Left ventricle myocardium inferior (tissue), 1 donor: Measurements from ENCODE around the gene N4BP2L1. TPM values are rescaled to one million over a fixed set of nuclear protein-coding genes. Genes with fewer than 3 reads are reported as not detected.

Experiments used
- DNase-seq: peaks from one replicate; pipeline ENCODE4 v3.0.0-alpha.2; 2020
- H3K27ac ChIP-seq: fragments of 200-600 bp; replicated peaks from 2 replicates; pipeline ENCODE4 v1.8.0; 2021
- H3K27me3 ChIP-seq: fragments of 200-600 bp; 2 replicates; pipeline ENCODE4 v1.8.0; 2021; ENCODE audit warnings: low read depth
- H3K36me3 ChIP-seq: fragments of 200-600 bp; 2 replicates; pipeline ENCODE4 v1.8.0; 2021
- H3K4me1 ChIP-seq: fragments of 200-600 bp; 2 replicates; pipeline ENCODE4 v1.8.0; 2021
- H3K4me3 ChIP-seq: fragments of 200-600 bp; 2 replicates; pipeline ENCODE4 v1.8.0; 2021; ENCODE audit warnings: mild to moderate bottlenecking, moderate library complexity
- H3K9me3 ChIP-seq: fragments of 200-600 bp; replicated peaks from 2 replicates; pipeline ENCODE4 v1.8.0; 2021
- intact Hi-C: fragments of 100-400 bp; cut with micrococcal nuclease; formaldehyde crosslinking; loops from one replicate; pipeline ENCODE4 v1.11.0; 2022
- long read RNA-seq: library from polyadenylated mRNA; unstranded; transcript quantifications from one replicate; pipeline ENCODE4 v2.0.0, GENCODE V29; 2021
- total RNA-seq: library from RNA; stranded (reverse); fragmentation: NEBNext Ultra II Directional; extraction: Animal tissue kit (Norgen Biotek cat#: 25700); gene quantifications from one replicate; pipeline ENCODE4 v1.2.1, GENCODE V29; 2021
- TF ChIP-seq, protein P1 (sequence below): fragments of 200-600 bp; IDR thresholded peaks from 2 replicates; pipeline ENCODE4 v1.8.0; 2021; ENCODE audit warnings: antibody characterized with exemption, mild to moderate bottlenecking, borderline replicate concordance
- donor health status: DM: no; HTN: yes; CAD: no; lungs with severe emphysema.

The N4BP2L1 gene
- total RNA-seq, result 4.6 TPM
- long read RNA-seq, partial matches to known transcripts, result 0 of 4 reads
- long read RNA-seq, other reads (novel, unspliced or antisense), result 1 of 4 reads

DNA sequence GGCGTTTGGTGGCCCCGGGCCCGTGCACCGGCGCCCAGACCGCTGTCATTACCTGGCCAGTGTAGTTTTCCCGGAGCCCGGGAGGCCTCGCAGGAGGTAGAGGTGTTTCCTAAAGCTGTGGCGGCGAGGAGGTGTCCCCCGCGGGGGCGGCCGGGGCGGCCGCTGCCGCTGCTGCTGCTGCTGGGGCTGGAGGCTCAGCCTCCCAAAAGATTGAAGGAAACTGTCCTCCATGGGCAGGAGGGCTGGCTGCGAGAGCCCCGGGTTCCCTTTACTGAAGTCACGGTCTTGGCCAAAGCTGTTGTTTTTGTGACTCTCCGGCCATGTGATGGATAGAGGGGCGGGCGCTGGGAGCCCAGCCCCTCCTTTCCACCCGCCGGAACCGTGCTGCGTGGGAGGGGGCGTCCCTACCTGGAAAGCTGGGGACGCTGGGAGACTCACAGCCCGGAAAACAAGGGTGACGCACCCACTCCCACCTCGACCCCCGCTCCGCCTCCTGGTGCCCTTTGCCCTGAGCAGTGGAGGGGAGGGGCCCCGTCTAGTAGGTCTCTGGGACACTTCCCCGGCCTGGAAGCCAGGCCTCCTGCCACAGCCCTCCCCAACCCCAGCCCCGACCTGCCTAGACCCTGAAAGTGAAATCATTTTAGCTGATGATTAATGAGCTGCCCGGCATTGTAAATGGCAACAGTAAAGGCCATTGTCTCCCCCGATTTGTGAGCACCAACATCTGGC lies at the start of gene N4BP2L1:
Gene N4BP2L1, minus strand, starts transcription at position 279 of the 729 bp plus-strand sequence. Its CDS starts 48 bp downstream, at position 231.
- Histone ChIP-seq H3K4me1 (peaks cover 56% of the 10 kb centered on the region), H3K4me3 (peak within 1 kb of the TSS; percentile 83), H3K27ac (peak within 1 kb of the TSS; percentile 92), H3K9me3 (no peaks in the 10 kb centered on the region), H3K27me3 (no peaks in the 10 kb centered on the region), H3K36me3 (peaks cover 22% of the 10 kb centered on the region)
- peak; percentile 64 for DNase-seq
- intact Hi-C loops, result loop anchor here (10.0 kb wide), 1 partner anchor 107 kb away; the partner anchor contains the start of gene N4BP2L2
- TF ChIP-seq, protein P1, sequence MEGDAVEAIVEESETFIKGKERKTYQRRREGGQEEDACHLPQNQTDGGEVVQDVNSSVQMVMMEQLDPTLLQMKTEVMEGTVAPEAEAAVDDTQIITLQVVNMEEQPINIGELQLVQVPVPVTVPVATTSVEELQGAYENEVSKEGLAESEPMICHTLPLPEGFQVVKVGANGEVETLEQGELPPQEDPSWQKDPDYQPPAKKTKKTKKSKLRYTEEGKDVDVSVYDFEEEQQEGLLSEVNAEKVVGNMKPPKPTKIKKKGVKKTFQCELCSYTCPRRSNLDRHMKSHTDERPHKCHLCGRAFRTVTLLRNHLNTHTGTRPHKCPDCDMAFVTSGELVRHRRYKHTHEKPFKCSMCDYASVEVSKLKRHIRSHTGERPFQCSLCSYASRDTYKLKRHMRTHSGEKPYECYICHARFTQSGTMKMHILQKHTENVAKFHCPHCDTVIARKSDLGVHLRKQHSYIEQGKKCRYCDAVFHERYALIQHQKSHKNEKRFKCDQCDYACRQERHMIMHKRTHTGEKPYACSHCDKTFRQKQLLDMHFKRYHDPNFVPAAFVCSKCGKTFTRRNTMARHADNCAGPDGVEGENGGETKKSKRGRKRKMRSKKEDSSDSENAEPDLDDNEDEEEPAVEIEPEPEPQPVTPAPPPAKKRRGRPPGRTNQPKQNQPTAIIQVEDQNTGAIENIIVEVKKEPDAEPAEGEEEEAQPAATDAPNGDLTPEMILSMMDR, result no peak

DNA sequence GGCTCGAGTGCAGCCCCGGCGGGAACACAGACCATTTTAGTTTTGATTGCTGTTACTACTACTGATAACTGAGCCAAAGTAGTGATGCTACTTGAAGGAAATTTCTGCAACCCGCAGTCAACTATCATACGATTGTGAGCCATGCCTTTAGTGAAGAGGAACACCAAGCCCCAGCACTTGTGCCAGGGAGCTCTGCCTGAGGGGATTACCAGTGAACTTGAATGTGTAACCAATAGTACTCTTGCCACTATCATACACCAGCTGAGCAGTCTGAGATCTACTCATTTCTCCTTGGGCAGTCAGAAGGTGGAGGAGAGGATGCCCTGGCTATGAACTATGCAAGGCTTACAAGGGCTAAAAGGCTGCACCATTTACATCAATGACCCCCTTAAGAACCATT lies 49.0 kb upstream of the N4BP2L1 start:
- no peak overlapping the region for H3K4me3 ChIP-seq
- DNase-seq, result no peak
- TF ChIP-seq, protein P1, result no peak
- H3K4me1 ChIP-seq, result peaks cover 40% of the 10 kb centered on the region
- H3K27ac ChIP-seq, result peak overlapping the region; percentile 37
- no peaks in the 10 kb centered on the region for H3K9me3 ChIP-seq
- peaks cover 3% of the 10 kb centered on the region for H3K36me3 ChIP-seq
- intact Hi-C loops, result no loop called here
- no peaks in the 10 kb centered on the region for H3K27me3 ChIP-seq

DNA sequence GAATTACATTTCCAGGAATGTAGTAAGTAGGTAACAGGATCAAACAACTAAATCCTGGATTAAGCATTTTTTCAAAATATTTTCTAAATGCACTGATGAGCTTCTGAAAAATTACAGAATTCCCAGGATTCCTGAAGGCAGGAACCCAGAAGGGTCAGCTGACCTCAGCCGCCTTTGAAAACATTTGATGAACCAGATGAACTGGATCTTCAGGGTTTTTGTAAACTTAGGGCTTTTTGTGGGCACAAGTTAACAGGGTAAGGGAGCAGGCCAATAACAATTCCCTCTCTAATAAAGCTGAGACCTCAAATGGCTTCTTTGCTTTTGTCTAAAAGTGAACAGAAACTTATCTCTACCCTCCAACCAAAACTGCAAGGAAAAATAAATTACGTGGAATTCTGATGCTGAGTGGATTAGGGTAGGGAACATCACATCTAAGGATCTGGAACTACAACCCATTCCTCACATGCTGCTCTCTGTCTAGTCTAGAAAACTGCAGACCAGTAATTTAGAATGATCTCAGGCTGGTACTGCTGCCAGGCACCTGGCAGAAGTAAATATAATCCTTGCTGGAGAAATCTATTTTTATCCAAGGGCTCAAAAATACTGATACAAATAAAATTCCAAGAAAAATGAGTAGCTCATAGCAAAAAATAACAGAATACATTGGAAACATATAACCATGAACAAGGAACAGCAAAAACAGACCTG lies 48.2 kb upstream of the N4BP2L1 start:
- H3K36me3 ChIP-seq, result peaks cover 3% of the 10 kb centered on the region
- intact Hi-C loops, result no loop called here
- peaks cover 47% of the 10 kb centered on the region for H3K4me1 ChIP-seq
- no peaks in the 10 kb centered on the region for H3K27me3 ChIP-seq
- H3K4me3 ChIP-seq, result no peak overlapping the region
- DNase-seq, result no peak
- H3K27ac ChIP-seq, result peak overlapping the region; percentile 37
- H3K9me3 ChIP-seq, result no peaks in the 10 kb centered on the region
- TF ChIP-seq, protein P1, result no peak

DNA sequence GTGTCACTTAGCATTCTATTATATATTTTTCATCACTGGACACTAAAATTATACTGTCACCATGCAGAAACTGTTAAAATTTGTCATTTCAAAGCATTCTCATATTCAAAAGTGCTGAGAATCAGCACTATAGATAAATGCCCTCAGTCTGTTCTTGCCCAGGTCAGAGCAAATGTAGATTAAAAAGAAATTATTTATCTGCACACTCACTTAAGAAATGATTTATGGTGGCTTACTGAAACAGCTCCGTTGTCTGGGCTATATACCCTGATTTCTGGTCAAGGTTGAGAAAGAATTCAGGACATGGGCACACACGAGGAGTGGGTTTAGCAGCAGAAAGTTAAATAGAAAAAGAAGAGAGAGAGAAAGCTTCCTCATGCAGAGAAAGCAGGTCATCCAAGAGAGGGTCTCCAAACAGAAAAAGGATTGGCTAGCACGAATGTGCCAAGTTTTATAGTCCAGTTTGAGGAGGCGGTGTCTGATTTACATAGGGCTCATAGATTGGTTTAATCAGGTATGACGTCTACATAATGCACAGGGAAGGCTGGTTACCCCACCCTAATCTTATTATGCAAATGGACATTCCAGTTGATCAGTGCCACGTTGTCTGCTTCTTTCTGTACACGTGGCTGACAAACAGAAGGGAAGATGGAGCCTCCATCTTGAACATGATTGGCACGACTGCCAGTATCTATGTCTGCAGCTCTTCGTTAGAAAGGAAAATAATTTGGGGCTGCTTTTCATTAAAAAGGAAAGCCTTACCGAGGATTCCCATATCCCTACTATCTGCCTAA lies 47.3 kb upstream of the N4BP2L1 start:
- Histone ChIP-seq H3K9me3 (no peaks in the 10 kb centered on the region), H3K27ac (no peak overlapping the region), H3K27me3 (no peaks in the 10 kb centered on the region), H3K4me3 (no peak overlapping the region), H3K36me3 (peaks cover 3% of the 10 kb centered on the region), H3K4me1 (peaks cover 53% of the 10 kb centered on the region)
- intact Hi-C loops, result no loop called here
- TF ChIP-seq, protein P1, result no peak
- no peak for DNase-seq

DNA sequence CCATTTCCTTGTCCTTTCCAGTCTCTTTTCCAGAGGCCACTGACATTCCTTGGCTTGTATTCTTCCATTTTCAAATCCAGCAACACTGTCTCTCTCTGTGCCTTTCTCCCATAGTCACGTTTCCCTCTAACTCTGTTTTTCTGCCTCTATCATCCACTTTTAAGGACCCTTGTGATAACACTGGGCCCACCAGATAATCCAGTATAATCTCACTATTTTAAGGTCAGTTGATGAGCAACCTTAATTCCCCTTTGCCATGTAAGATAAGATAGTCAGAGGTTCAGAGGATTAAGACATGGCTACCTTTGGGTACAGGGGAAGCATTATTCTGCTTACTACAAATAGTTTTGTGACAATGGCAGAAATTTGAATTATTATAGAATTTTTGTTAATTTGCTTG lies 45.7 kb upstream of the N4BP2L1 start:
- no peak overlapping the region for H3K27ac ChIP-seq
- peaks cover 3% of the 10 kb centered on the region for H3K36me3 ChIP-seq
- intact Hi-C loops, result no loop called here
- no peaks in the 10 kb centered on the region for H3K27me3 ChIP-seq
- H3K4me1 ChIP-seq, result peaks cover 53% of the 10 kb centered on the region
- no peak for DNase-seq
- TF ChIP-seq, protein P1, result no peak
- no peaks in the 10 kb centered on the region for H3K9me3 ChIP-seq
- H3K4me3 ChIP-seq, result no peak overlapping the region
